AG10803 (cell line): ENCODE measurements around the gene NCDN.

Source experiments
- DNase-seq: peaks from one replicate; pipeline ENCODE4 v3.0.0; 2010; ENCODE audit warnings: low read depth
- H3K4me3 ChIP-seq: 2 replicates; pipeline ENCODE4 v1.5.1; 2011; ENCODE audit warnings: mild to moderate bottlenecking, low read length, control low read depth
- CTCF ChIP-seq: conservative IDR thresholded peaks from 2 replicates; pipeline ENCODE4 v1.5.1; 2011; ENCODE audit warnings: mild to moderate bottlenecking, low read length, control low read depth, inconsistent platforms

The NCDN gene

DNA sequence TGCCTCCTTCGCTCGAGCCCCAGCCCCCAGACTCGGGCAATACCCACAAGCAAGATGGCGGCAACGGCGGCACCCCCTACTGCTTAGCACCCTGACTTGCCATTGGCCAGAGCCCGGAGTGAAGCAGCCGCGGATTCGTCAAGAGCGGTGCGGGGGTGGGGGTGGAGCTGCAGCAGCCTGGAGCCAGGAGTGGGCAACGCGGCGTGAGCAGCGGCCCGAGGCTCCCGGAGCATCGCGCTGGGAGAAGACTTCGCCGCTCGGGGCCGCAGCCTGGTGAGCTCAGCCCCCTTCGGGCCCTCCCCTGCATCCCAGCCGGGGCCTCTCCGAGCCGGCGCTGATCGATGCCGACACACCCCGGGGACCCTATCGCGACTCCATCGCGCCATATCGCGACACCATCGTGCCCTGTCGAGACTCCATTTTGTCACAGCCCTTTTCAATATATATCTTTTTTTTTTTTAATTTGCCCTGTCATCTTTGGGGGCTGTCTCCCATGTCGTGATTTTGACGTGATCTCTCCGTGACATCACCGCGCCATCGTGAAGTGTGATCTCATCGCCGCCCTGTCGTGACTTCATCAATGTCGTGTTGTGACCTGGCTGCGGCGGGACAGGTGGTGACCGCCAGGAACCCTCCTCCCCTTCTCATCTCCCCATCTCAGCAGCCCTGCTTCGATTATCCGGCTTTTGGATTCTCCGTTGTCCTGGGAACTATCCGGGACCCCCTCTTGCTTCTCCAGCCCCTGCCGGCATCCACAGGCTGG, at the start of gene NCDN:
Gene NCDN, plus strand, starts transcription at position 189 of the 763 bp plus-strand sequence. Its CDS starts 392 bp downstream, at position 581.
- H3K4me3 ChIP-seq, result peak within 1 kb of the TSS; percentile 97
- no peak for TF ChIP-seq CTCF
- peak; percentile 97 for DNase-seq

DNA sequence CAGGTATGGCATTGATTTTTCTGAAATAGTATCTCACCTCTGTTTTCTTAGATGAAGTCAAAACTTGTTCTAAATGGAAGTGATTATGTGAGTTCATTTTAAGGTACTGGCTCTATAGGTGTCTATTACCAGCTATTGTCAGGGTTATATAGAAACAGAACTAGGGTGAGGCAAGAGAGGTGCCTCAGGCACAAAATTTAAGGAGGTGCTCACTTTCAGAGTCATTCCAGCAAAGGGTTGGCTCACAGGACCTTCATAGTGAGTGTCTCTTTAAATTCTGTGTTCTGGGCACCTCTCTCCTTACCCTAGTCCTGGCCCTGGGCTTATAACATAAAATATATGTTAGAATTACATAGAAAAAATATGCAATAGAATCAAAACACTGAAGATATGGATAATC, 49.7 kb upstream of the NCDN start:
- TF ChIP-seq CTCF, result no peak
- H3K4me3 ChIP-seq, result no peak overlapping the region
- DNase-seq, result no peak

GRCh38 chr1:35509558-35509957, 48.0 kb upstream of the NCDN start:
- no peak overlapping the region for H3K4me3 ChIP-seq
- DNase-seq, result no peak

DNA sequence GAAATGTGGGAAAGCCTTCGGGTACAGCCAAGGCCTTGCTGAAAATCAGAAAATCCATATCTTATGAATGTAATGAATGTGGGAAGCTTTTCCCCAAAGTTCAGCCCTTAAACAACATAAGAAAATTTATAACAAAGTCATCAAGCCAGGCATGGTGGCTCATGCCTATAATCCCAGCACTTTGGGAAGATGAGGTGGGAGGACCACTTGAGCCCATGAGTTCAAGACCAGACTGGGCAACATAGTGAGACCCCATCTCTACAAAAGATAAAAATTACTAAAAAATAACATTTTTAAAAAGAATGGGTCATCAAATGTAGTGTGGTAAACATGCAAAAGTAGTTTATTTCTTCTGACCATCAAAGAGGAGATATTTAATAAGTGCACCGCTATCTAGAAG, 46.3 kb upstream of the NCDN start:
- no peak for TF ChIP-seq CTCF
- no peak for DNase-seq
- H3K4me3 ChIP-seq, result no peak overlapping the region

More at GRCh38 chr1:35509558-35509957, 48.0 kb upstream of the NCDN start:
- TF ChIP-seq CTCF, result no peak

DNA sequence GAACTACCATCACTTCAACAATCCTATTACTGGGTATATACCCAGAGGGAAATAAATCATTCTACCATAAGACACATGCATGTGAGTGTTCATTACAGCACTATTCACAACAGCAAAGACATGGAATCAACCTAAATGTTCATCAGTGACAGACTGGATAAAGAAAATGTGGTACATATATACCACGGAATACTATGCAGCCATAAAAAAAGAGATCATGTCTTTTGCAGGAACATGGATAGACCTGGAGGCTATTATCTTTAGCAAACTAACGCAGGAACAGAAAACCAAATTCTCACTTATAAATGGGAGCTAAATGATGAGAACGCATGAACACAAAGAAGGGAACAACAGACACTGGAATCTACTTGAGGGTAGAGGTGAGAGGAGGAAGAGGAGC, 39.4 kb upstream of the NCDN start:
- no peak for DNase-seq
- TF ChIP-seq CTCF, result no peak
- H3K4me3 ChIP-seq, result no peak overlapping the region

GRCh38 chr1:35519432-35519831, 38.2 kb upstream of the NCDN start:
- no peak for TF ChIP-seq CTCF
- no peak for DNase-seq
- H3K4me3 ChIP-seq, result no peak overlapping the region

GRCh38 chr1:35524106-35524505, 33.5 kb upstream of the NCDN start:
- H3K4me3 ChIP-seq, result no peak overlapping the region
- no peak for TF ChIP-seq CTCF
- no peak for DNase-seq
